Measurements from ENCODE around the gene STAB1. TPM values are rescaled to one million over a fixed set of nuclear protein-coding genes. Genes with fewer than 3 reads are reported as not detected.

Gene STAB1
- total and polyA plus RNA-seq, 2 of the 13 experiments (the other 11 are each of a cell fraction or from before 2014, with no cell fraction given), result 0.09 to 0.34 TPM

DNA sequence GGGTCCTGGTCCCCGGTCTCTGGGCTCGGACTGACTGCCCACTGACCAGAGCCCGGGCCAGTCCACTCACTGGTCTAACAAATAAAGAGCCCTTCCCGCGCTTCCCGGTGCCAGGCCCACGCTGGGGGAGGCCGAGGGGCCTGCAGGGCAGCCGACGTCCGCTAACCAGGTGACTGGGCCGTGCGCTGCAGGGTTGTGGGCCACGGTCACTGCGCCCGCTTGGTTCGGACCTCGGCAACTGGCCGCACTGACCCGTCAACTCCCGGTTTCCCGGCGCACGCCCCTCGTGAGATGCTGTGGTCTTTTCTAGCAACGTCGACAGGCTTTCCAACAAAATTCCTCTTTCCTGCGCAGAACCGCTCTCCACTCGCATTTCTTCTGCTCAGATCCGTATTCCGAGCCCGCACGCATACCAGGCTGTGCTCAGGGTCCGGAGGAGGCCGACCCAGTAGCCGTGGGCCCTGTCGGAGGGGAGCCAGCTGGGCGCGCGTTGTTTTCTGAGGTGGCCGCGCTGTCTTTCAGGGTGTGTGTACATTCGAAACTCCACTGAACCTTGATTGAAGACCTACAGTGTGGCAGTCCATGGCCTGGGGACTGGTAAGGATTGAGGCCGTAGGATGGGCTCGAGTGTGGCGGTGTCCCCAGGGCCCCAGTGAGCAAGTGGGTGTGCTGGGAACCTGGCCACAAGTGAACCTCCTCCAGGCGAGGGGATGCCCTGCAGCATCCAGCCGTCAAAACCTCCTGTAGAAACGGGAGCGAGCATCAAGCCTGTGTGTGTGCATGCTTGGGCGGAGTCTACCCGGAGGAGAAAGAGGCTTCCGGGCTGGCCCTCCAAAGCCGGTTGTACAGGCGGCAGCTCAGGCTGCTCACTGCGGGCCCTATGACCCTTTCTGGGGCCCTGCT, 39.4 kb downstream of the STAB1 start (continued):
- TF ChIP-seq, protein P1, sequence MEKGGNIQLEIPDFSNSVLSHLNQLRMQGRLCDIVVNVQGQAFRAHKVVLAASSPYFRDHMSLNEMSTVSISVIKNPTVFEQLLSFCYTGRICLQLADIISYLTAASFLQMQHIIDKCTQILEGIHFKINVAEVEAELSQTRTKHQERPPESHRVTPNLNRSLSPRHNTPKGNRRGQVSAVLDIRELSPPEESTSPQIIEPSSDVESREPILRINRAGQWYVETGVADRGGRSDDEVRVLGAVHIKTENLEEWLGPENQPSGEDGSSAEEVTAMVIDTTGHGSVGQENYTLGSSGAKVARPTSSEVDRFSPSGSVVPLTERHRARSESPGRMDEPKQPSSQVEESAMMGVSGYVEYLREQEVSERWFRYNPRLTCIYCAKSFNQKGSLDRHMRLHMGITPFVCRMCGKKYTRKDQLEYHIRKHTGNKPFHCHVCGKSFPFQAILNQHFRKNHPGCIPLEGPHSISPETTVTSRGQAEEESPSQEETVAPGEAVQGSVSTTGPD (CRISPR knock-in tag; IDR thresholded peaks at IDR 0.05), result no peak
- 0 out of 2 replicates have a peak, but pooled peaks have one; percentile 66 for TF ChIP-seq ZNF33A (CRISPR knock-in tag; IDR thresholded peaks at IDR 0.05; ENCODE audit: borderline replicate concordance)
- 0 out of 2 replicates have a peak, but pooled peaks have one; percentile 7 for TF ChIP-seq ZFP36L1 (CRISPR knock-in tag; IDR thresholded peaks at IDR 0.05)
- TF ChIP-seq, protein P2, sequence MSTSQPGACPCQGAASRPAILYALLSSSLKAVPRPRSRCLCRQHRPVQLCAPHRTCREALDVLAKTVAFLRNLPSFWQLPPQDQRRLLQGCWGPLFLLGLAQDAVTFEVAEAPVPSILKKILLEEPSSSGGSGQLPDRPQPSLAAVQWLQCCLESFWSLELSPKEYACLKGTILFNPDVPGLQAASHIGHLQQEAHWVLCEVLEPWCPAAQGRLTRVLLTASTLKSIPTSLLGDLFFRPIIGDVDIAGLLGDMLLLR (CRISPR knock-in tag; IDR thresholded peaks at IDR 0.05), result no peak
- no peak for TF ChIP-seq ETV6 (CRISPR knock-in tag; conservative IDR thresholded peaks at IDR 0.05)

DNA sequence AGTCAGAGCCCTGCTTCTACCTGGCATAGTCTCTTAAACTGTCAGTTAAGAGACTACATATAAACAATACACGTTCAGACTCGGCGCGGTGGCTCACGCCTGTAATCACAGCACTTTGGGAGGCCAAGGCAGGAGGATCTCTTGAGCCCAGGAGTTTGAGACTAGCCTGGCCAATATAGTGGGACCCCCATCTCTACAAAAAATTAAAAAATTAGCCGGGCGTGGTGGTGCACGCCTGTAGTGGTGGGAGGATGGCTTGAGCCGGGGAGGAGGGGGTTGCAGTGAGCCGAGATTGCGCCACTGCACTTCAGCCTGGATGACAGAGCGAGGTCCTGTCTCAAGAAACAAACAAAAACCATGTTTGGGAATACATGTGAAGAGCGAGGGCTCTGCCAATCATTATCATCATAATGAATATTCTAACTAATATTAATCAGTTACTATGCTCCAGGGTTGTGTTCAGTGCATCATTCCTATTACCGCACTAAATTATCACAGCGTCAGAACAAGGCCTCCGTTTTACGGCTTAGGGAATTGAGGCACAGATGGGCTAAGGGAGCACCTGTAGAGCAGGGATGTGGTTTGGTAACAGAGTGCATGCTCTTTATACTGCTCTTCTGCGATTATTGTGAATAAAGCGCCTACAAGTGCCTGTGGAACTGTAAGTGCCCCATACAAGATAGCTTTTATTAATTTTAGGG, 40.4 kb downstream of the STAB1 start:
- H4K20me1 ChIP-seq (ENCODE audit: insufficient read depth, low read length), result peaks cover 17% of the 10 kb centered on the region
- no peak for DNase-seq (ENCODE audit: low spot score)
- no peaks in the 10 kb centered on the region; a peak in 1 of 5 replicates for H3K27me3 ChIP-seq (ENCODE audit: control insufficient read depth in 1 of 2, insufficient read depth in 2 of 2, low read length in 2 of 2)
- intact Hi-C loops (cut with micrococcal nuclease; ENCODE audit: unreplicated experiment) (no loop called here), in situ Hi-C loops (cut with HindIII; ENCODE audit: extremely low pct_ligation_motif_present, low pct_unique_long_range_greater_than_20kb) (no loop called here)
- no peaks in the 10 kb centered on the region for H3K9me3 ChIP-seq (ENCODE audit: low read length)
- peak overlapping the region; percentile 1 to 87 (median 84) for H3K4me3 ChIP-seq (replicated peaks in 1 of 3; ENCODE audit: insufficient read depth in 1 of 3, low read depth in 2 of 3, low read length in 3 of 3)
- peak overlapping the region; percentile 85 for H3K27ac ChIP-seq (ENCODE audit: extremely low read length, insufficient read depth, low read length)
- peak overlapping the region; percentile 86 for H3K9ac ChIP-seq (ENCODE audit: insufficient read depth, low read depth, low read length)
- ChIA-PET CTCF (ENCODE audit: low intra/inter-chr PET ratio, low total read pairs) (no interaction called here), POLR2A (interaction anchor here (0.7 to 1.1 kb wide), 13 partner anchors 9 to 297 kb away, joined by 3 to 13 read pairs (median 4); partner anchors contain the start of gene TWF2)
- peaks cover 68% of the 10 kb centered on the region for H3K4me1 ChIP-seq (ENCODE audit: insufficient read depth, low read length)
- no TSS peak for BruUV-seq (replicated peaks)
- WGBS (ENCODE audit: low lambda C conversion rate), result 86% methylated on average over 19 of the region's 19 CpGs
- H3K4me2 ChIP-seq (ENCODE audit: low read depth, low read length), result peak overlapping the region; percentile 84
- peaks cover 0 to 7% of the 10 kb centered on the region in 2 experiments; a peak in 2 of 5 replicates for H3K36me3 ChIP-seq (replicated peaks in 1 of 2; ENCODE audit: control insufficient read depth in 1 of 2, insufficient read depth in 2 of 2, low read length in 2 of 2)
- H3K79me2 ChIP-seq (ENCODE audit: insufficient read depth, low read length), result peaks cover 68% of the 10 kb centered on the region
- no peak for ATAC-seq
- H2AFZ ChIP-seq (ENCODE audit: low read length), result no peak overlapping the region
- FAIRE-seq, result no peak
- no peak for TF ChIP-seq POLR2AphosphoS5 (IDR thresholded peaks at IDR 0.05; ENCODE audit: low read depth, low read length)
- TF ChIP-seq, protein P3, sequence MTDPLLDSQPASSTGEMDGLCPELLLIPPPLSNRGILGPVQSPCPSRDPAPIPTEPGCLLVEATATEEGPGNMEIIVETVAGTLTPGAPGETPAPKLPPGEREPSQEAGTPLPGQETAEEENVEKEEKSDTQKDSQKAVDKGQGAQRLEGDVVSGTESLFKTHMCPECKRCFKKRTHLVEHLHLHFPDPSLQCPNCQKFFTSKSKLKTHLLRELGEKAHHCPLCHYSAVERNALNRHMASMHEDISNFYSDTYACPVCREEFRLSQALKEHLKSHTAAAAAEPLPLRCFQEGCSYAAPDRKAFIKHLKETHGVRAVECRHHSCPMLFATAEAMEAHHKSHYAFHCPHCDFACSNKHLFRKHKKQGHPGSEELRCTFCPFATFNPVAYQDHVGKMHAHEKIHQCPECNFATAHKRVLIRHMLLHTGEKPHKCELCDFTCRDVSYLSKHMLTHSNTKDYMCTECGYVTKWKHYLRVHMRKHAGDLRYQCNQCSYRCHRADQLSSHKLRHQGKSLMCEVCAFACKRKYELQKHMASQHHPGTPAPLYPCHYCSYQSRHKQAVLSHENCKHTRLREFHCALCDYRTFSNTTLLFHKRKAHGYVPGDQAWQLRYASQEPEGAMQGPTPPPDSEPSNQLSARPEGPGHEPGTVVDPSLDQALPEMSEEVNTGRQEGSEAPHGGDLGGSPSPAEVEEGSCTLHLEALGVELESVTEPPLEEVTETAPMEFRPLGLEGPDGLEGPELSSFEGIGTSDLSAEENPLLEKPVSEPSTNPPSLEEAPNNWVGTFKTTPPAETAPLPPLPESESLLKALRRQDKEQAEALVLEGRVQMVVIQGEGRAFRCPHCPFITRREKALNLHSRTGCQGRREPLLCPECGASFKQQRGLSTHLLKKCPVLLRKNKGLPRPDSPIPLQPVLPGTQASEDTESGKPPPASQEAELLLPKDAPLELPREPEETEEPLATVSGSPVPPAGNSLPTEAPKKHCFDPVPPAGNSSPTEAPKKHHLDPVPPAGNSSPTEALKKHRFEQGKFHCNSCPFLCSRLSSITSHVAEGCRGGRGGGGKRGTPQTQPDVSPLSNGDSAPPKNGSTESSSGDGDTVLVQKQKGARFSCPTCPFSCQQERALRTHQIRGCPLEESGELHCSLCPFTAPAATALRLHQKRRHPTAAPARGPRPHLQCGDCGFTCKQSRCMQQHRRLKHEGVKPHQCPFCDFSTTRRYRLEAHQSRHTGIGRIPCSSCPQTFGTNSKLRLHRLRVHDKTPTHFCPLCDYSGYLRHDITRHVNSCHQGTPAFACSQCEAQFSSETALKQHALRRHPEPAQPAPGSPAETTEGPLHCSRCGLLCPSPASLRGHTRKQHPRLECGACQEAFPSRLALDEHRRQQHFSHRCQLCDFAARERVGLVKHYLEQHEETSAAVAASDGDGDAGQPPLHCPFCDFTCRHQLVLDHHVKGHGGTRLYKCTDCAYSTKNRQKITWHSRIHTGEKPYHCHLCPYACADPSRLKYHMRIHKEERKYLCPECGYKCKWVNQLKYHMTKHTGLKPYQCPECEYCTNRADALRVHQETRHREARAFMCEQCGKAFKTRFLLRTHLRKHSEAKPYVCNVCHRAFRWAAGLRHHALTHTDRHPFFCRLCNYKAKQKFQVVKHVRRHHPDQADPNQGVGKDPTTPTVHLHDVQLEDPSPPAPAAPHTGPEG (CRISPR knock-in tag; IDR thresholded peaks at IDR 0.05), result no peak
- no peak for TF ChIP-seq RBAK (CRISPR knock-in tag; IDR thresholded peaks at IDR 0.05)
- TF ChIP-seq, protein P4, sequence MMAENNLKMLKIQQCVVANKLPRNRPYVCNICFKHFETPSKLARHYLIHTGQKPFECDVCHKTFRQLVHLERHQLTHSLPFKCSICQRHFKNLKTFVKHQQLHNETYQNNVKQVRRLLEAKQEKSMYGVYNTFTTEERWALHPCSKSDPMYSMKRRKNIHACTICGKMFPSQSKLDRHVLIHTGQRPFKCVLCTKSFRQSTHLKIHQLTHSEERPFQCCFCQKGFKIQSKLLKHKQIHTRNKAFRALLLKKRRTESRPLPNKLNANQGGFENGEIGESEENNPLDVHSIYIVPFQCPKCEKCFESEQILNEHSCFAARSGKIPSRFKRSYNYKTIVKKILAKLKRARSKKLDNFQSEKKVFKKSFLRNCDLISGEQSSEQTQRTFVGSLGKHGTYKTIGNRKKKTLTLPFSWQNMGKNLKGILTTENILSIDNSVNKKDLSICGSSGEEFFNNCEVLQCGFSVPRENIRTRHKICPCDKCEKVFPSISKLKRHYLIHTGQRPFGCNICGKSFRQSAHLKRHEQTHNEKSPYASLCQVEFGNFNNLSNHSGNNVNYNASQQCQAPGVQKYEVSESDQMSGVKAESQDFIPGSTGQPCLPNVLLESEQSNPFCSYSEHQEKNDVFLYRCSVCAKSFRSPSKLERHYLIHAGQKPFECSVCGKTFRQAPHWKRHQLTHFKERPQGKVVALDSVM (CRISPR knock-in tag; IDR thresholded peaks at IDR 0.05), result peak; percentile 41; the same call in 1 of the 2 replicates

Measured in HepG2 (cell line).